ENCODE data around the gene MYO1E.

MYO1E gene

DNA sequence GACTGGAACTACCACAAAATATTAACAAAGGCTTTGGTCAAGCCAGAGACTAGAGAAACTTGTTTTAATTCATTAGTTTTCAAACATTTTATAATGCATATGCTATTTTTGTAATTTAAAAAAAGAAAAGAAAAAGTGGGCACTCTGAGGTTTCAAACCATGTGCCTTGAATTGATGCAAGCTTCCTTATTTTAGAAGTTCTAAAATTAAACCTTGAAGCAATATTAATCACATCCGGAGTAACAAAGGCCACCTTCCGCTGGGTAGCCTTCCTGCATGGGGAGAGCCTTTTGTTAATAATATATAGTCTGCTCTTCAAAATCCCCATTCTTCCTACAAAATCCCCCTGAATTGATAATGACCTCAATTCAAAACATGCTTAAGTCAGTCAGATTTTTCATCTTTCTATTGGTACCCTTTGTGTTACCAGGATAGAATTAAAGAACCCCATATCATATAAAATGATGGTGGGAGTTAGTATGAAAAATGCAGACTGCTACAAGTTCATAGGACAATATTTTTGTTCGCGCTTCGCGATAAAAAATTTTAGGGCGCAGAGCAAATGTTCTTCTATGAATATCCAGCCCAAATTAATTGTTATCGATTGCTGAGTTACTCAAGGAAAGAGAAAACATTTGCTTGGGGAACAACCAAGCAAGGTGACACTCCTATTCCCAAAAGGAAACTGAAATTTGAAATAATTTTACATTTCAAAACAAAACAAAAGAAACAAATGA is 135.4 kb downstream of the MYO1E start:
- no peak for DNase-seq (ENCODE audit: low read depth in 3 of 3, low spot score in 1 of 3)

DNA sequence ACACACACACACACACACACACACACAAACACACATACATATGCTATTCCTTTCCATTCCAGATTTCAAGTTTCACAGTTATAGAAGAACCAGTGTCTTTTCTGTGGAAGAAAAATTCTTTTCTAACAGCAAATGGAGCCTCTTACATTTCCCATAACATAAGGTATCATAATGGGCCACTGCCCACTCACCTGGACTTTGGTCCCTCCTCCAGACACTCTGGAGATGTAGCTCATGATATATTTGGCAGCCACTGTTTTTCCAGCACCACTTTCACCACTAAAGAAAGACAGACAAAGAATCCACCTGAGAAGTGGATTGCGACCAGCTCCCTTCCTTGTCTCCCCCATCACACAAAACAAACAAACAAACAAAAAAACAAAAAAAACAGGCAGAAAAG is 136.3 kb downstream of the MYO1E start:
- no peak for DNase-seq (ENCODE audit: low read depth in 3 of 3, low spot score in 1 of 3)

DNA sequence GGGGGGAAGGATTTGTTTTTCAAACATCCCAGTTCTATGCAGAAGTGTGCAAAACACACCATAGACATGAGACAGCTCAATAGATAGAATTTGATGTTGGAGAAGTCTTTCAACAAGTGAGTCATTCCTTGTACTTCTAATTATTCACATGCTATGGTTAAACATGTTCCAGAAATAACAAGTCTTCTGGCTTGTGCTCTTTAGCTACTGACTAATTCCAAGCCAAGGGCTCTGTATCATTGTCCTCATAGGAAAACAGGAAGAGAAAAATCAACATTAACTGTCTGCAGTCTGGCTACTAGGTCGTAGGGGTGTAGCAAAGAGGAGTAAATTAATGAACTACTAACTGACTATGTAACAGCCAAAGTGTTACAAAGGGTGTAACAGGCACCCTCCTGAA is 140.2 kb downstream of the MYO1E start:
- no peak for DNase-seq (ENCODE audit: low read depth in 3 of 3, low spot score in 1 of 3)

DNA sequence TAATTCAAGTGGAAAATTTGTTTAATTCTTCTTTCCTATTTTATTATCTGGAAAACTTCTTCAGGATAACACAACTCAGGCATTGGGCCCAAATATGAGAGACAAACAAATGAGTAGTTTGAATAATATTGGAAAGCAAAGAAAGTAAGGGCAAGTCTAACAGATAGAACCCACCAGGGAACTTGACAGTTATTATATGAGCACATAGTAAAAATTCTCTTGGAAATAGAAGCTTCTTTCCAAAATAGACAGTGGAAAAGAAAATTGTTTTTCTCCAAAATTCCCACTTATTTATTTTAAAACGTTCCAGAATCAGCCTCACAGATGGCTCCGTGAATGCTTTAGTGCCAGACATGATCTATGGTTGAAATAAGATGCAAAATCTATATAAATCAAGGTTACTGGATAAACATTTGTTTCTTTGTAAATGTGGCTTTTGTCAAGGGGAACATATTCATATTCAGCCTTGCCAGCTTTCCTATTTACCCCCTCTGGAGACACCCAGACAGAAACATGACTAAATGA is 142.1 kb downstream of the MYO1E start:
- DNase-seq (ENCODE audit: low read depth in 3 of 3, low spot score in 1 of 3): no peak

DNA sequence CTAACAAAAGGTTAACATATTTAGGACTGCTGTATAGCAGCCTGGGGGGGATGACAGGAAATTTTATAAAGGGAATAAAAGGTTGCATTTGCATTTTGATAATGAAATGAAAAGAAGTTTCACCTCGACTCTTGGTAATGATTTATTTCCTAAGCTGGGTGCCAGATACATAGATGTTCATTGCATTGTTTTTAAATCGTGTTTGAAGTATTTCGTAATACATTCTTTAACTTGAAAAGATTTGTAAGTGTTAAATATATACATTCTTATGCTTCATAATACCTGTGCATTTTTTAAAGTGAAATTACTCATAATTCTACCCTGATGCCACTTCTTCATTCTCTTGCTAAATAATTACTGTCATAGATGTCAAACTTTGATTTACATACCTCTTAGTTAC is 143.2 kb downstream of the MYO1E start:
- DNase-seq (ENCODE audit: low read depth in 3 of 3, low spot score in 1 of 3): no peak

DNA sequence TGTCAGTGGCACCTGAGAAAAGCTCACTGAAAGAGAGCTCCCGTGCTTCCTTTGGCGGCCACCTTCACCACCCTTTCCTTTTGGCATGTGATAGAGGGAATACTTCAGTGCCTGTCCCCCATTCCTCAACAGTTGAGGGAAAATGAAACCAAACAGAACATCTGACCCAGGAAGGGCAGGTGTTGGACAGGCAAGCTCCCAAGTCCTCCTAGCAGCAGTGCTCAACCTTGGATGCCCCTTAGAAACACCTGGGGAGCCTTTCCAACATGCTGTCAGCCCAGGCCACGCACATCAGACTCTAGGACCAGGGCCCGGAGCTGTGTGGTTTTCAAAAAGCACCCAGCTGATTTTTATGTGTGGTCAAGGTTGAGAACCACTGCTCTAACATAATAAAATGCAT is 143.7 kb downstream of the MYO1E start:
- no peak for DNase-seq (ENCODE audit: low read depth in 3 of 3, low spot score in 1 of 3)

DNA sequence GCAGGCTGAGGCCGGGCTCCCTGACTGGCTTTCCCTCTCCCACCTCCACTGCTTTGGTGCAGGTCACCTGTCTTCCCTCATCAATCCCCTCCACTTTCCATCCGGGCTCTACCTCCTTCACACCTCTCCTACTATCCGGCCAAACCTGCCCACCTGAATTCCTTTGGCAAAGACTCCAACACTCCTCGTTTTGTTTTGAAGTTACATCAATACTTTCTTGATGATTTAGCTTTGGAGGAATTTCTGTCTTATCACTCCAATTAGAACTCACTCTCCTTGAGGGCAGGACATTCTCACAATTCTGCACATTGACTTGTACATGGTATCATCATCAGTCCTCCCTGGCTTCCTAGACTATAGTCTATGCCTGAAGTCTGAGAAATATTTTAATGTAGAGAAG is 145.7 kb downstream of the MYO1E start:
- DNase-seq (ENCODE audit: low read depth in 3 of 3, low spot score in 1 of 3): no peak

DNA sequence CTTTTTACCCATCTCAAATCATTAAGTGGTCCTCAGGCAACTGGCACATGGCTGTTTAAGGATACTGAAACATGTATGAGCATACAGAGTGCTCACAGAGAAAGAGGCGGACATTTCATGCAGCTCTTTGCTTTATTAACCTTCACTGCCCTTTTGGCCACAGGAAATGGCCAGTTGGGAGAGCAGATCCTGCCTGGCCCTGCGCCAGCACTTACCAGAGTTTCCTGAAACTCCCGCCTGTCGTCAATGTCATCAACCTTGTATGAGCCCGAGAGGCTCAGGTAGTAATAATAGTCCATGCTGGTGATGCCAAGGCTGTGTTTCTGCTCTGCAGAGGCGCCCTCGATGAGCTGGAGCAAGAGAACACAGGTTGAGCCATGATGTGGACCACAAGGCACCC is 148.2 kb downstream of the MYO1E start:
- DNase-seq (ENCODE audit: low read depth in 3 of 3, low spot score in 1 of 3): no peak

DNA sequence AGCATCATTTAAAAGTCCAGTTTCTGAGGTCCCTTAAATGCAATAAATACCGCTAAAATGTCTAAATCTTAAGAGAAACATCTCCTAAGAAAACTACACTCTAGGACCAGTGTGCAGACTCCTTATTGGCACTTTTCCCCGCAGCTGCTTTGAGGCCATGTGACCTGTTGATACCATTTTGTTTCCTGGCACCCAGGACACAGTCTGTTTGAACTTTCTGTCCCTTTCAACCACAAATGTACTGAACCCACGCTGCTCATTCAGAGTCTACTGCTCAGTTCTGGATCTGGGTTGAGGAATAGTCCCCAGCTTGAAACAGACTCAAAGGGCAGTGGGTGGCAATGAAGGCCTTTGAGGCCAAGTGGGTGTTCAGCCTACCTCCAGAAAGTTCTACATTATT is 148.9 kb downstream of the MYO1E start:
- DNase-seq (ENCODE audit: low read depth in 3 of 3, low spot score in 1 of 3): no peak

DNA sequence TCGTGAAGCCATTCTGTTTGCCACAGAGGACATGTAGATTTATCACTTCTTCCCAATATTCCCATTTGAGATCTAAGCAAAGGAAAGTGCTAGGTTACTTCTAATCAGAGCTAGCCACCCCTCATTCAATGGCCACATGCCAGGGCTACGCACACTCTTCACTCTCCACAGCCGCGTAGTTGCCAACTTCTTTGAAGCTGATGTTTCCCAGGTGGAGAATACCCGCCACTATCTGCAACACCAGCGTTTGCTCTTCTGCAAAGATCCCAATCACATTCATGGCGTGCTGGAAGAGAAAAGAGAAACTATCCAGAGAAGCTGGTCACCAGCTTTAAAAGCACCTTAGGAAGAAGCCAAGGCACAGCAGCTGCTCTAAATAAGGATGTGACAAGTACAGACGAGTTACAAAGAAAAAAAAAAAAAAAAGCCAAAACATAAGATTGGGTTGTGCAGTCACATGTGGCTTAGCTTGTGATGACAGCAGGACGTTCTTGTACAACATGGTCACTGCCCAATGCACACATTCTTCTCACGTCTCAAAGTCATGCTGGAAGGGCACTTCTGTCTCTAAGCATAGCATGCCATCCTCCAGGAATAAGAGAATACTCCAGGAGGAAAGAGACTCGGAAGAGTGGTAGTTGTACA is 149.6 kb downstream of the MYO1E start:
- DNase-seq (ENCODE audit: low read depth in 3 of 3, low spot score in 1 of 3): no peak

DNA sequence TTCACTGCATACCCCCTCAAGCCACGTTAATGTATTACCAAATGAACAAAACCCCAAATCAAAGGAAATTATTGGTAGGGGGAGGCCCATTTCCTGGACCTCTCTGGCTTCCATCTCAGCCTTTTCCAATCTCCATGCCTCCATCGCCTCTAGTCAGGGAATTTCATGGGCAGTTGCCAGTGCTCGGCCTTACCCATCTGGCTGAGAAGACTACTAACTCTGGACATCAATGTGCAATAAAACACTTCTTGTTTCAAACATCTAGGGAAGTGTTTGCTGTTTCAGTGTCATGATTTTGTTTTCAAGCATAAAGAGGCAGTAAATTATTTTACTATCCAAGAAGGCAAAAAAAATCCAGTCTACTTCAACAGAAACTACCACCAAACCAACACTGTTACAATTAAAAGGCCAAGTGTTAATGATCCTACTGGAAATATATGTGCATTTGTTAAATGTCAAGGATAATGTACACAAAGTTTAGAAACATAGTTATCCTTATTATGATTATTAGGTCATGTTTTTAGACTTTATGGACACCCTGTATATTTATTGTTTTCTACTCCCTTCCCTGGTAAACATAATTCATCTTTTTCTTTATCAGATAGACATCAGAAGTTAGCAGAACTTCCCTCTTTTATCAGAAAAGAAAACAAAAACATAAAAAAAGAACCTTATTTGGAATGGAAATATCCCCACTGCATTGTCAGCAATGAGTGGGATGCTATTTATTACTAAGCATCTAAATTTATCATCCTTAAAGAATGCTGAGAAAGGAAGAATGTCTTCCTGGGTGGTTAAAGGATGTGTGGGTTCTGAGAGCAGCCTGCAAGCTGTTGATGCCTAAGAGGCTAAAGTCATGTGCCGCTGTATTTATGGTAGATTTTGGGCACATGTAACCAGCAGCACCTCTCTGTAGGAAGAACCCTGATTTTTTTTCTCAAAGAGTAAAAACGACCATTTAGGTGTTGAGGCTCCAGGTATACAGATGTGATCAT is 150.9 kb downstream of the MYO1E start:
- DNase-seq (ENCODE audit: low read depth in 3 of 3, low spot score in 1 of 3): no peak

DNA sequence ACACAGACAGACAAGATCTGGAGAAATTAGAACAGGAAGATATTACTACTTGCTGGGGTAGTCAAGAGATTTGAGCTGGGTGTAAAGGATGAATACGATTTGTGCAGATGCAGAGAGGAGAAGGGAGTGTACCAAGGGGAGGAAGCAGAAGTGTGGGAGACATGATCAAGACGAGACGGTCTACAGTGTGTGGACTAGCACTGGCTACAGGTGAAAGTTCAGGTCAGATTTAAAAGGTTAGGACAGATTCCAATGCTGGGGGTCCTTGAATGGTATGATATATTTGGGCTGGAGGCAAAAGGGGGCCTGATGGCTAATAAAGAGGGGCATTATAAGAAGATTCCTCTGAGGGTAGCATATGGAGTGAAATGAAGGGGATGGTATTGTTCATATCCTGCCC is 154.0 kb downstream of the MYO1E start:
- DNase-seq (ENCODE audit: low read depth in 3 of 3, low spot score in 1 of 3): no peak

DNA sequence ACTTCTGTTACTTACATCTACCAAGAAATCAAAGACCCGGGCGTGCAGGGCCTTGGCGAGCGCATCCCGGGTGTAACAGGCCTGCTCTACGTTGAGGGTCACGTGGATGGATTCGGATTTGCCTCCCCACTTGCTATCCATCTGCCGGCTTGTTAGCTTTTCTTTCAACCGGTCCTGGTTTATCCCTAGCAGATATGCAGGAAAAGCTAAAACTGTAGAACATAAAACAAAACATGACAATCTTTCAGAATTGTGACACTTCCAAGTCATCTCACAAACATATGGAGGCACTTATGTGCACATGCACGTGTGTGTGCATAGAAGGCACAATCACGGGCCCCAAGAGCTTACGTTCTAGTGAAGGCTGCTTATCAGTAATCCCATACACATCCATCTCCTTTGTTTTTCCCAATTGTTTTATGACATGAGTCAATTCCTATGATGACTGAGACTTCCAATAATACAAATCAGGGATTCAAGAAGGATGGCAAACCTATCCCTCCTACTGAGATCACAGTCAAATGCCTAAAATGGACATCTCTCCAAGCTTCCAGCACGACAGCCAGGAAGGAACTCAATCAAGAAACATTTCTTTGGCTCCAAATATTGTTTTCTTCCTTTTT is 154.7 kb downstream of the MYO1E start:
- DNase-seq (ENCODE audit: low read depth in 3 of 3, low spot score in 1 of 3): no peak

DNA sequence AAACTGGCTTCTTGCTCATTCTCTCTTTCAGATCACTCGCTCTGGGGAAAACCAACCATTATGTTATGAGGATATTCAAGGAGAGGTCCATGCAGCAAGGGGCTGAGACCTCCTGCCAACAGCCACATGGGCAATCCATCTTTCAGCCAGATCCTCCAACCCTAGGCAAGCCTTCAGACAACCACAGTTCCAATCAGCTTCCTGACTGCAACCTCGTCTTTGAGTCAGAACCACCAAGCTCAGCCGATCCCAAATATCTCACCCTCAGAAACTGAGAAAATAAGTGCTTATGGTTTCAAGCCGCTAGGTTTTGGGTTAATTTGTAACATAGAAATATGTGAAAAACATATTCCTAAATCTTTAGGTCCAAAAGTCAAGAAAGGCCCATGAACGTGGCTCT is 155.8 kb downstream of the MYO1E start:
- no peak for DNase-seq (ENCODE audit: low read depth in 3 of 3, low spot score in 1 of 3)

DNA sequence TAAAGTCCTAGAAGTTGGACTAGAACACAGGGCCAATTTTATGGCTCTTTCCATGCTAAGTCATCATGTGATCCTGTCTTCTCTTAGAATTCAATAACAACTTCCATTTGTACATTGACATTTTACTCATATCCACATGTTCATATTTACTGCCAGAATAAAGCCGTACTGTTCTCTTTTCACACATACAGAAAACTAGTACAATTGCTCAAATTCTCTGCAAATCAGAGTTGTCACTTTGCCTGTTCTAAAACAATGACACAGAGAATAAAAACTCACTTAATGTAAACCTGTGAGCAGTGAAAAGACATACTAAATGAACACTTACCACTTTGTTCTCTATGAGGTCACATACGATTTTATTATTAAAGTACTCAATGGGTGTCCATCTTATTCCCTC is 162.5 kb downstream of the MYO1E start:
- no peak for DNase-seq (ENCODE audit: low read depth in 3 of 3, low spot score in 1 of 3)

DNA sequence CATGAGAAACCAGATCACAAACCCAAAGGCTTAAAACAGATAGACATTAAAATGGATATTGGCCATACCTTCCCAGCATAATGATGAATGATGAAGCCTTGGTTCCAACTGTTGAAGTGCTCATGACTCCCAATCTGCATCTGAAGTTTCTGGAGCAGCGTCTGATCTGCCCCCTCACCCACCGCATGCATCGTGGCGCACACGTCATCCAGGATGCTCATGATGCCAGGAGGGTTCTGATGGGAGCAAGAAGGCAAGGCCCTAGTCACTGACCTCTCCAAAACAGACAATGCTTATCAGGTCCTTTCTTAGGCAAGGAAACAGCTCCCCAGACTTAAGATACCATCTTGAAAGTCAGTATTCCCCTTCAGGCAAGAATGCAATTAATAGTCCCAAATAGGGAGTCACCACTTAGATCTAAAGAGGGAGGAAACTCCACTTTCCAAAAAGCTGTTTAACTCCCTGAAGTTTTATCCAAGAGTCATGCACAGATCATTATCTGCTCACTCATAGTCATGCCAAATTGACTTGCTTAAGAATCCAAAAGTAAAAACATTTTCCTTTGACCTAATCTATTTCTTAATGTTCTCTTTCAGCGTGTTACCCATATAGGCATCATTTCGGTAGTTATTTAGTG is 163.9 kb downstream of the MYO1E start:
- DNase-seq (ENCODE audit: low read depth in 3 of 3, low spot score in 1 of 3): no peak

DNA sequence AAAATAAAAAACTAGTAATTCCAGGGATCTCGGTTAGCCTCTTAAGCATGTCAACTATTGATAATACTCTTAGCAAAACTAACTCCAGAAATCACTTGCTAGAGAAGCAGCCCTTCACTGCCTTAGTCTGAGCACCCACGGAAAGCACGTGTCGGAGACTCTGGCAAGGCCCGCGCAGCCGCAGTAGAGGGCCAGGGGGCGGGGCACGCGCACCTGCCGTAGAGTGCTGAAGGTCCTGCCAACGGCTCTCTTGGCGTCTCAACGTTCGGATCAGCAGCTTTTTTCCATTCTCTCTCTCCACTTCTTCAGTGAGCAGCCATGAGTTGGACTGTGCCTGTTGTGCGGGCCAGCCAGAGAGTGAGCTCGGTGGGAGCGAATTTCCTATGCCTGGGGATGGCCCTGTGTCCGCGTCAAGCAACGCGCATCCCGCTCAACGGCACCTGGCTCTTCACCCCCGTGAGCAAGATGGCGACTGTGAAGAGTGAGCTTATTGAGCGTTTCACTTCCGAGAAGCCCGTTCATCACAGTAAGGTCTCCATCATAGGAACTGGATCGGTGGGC is 166.0 kb downstream of the MYO1E start, which contains the start of gene LDHAL6B:
Gene LDHAL6B (plus strand): TSS at position 221 of the 561 bp plus-strand sequence. CDS start 98 bp downstream, at position 319.
- no peak for DNase-seq (ENCODE audit: low read depth in 3 of 3, low spot score in 1 of 3)

DNA sequence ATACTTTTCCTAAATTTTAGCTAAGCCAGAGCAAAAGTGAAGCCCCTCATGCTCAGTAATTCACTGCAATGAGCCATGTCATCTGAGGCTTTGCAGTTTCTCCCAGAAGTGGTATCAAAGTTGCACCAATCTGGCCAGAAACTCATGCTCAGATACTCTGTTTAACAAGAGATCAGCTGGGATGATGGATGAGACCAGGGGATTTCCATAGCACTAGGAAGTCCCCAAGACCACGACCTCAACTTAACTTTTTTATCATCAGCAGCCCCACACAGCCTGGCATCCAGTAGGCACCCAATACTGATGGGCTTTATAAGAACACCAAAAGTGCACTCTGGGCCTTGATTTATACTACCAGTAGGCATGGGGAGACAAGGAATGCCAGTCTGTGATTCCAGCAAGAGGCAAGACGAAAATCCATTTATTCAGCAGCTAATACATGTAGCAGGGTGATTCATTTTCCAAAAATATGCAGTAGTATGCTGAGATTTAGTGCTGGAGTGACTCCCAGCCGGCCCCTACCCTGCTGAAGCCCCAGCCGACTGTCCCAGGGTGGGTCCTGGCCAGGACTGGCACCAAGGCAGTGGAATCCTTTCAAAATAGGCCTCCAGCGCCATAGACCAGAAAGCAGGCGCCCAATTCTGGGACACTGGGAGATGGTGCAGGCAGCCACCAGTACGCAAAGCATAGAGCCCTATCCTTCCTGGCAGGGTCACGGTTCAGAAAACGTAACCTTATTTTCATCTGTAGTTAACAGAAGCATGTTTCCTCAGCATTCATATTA is 166.6 kb downstream of the MYO1E start:
- no peak for DNase-seq (ENCODE audit: low read depth in 3 of 3, low spot score in 1 of 3)

DNA sequence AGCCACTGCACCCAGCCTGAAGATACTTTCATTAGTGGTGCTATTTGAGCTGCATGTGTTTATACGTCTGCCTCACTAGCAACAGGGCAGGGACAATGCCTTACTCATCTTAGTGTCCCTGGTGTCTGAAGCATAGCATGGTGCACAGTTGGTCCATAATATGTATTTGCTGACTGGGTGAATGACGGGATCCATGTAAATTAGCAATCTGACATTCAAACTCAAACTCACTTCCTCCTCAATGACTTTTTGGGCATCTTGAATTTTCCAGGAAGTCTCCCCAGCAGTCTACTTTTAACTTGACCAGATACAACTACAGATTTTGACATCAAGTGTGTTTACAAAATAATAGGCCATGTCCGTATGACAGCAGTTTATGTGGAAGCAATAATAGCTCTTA is 169.0 kb downstream of the MYO1E start:
- DNase-seq (ENCODE audit: low read depth in 3 of 3, low spot score in 1 of 3): no peak

Data from stimulated activated CD4-positive, alpha-beta T cell treated with anti-CD3 and anti-CD28 coated beads, TNF-alpha, amount 100 ng/mL, for 1 hour (primary cell).